Hepatocyte (in vitro differentiated cells): ENCODE measurements around the gene MRGPRX2. TPM values are rescaled to one million over a fixed set of nuclear protein-coding genes. Genes with fewer than 3 reads are reported as not detected.

Source experiments
- DNase-seq: peaks from one replicate; pipeline ENCODE4 v3.0.0-alpha.2; 2016; ENCODE audit warnings: low spot score
- H2AFZ ChIP-seq: fragments of 200-600 bp; sonication (generic); 2 replicates; pipeline ENCODE4 v1.6.0; 2016; ENCODE audit warnings: antibody characterized with exemption, mild to moderate bottlenecking
- H3K27ac ChIP-seq: fragments of 200-600 bp; sonication (generic); 2 replicates; pipeline ENCODE4 v1.5.1; 2016; ENCODE audit warnings: mild to moderate bottlenecking
- H3K27me3 ChIP-seq: fragments of 200-600 bp; sonication (generic); 2 replicates; pipeline ENCODE4 v1.6.1; 2016
- H3K36me3 ChIP-seq: fragments of 200-600 bp; sonication (generic); replicated peaks from 2 replicates; pipeline ENCODE4 v1.5.1; 2016; ENCODE audit warnings: low read depth; ENCODE audit not compliant: insufficient read depth
- H3K4me1 ChIP-seq: fragments of 200-600 bp; sonication (generic); 2 replicates; pipeline ENCODE4 v1.5.1; 2016; ENCODE audit warnings: mild to moderate bottlenecking, moderate library complexity; ENCODE audit not compliant: insufficient read depth
- H3K4me2 ChIP-seq: fragments of 200-600 bp; sonication (generic); 2 replicates; pipeline ENCODE4 v1.6.0; 2016
- H3K4me3 ChIP-seq: fragments of 200-600 bp; sonication (generic); 2 replicates; pipeline ENCODE4 v1.5.1; 2016; ENCODE audit warnings: mild to moderate bottlenecking
- H3K79me2 ChIP-seq: fragments of 200-600 bp; sonication (generic); 2 replicates; pipeline ENCODE4 v1.6.0; 2017; ENCODE audit warnings: mild to moderate bottlenecking
- H3K9me2 ChIP-seq: fragments of 200-600 bp; sonication (generic); replicated peaks from 2 replicates; pipeline ENCODE4 v1.6.0; 2017; ENCODE audit warnings: mild to moderate bottlenecking; ENCODE audit not compliant: insufficient read depth
- H3K9me3 ChIP-seq: fragments of 200-600 bp; sonication (generic); 2 replicates; pipeline ENCODE4 v1.5.1; 2016; ENCODE audit warnings: low read depth, mild to moderate bottlenecking
- H4K20me1 ChIP-seq: fragments of 200-600 bp; sonication (generic); 2 replicates; pipeline ENCODE4 v1.6.0; 2016; ENCODE audit warnings: mild to moderate bottlenecking; ENCODE audit not compliant: insufficient read depth, poor library complexity, severe bottlenecking
- CTCF ChIP-seq: fragments of 200-600 bp; sonication (generic); IDR thresholded peaks from 2 replicates; pipeline ENCODE4 v1.5.1; 2016; ENCODE audit warnings: antibody characterized with exemption, mild to moderate bottlenecking; ENCODE audit not compliant: poor library complexity
- EZH2 ChIP-seq: fragments of 200-600 bp; sonication (generic); IDR thresholded peaks from 2 replicates; pipeline ENCODE4 v1.6.1; 2016; ENCODE audit warnings: antibody characterized with exemption, mild to moderate bottlenecking, borderline replicate concordance
- EZH2phosphoT487 ChIP-seq: fragments of 200-600 bp; sonication (generic); IDR thresholded peaks from one replicate; pipeline ENCODE4 v1.6.1; 2018; ENCODE audit warnings: antibody characterized with exemption, mild to moderate bottlenecking, low read depth, moderate library complexity; ENCODE audit not compliant: unreplicated experiment, severe bottlenecking
- WGBS: methylation state at CpG from one replicate; pipeline ENCODE4 v1.1.6; 2016; ENCODE audit warnings: low lambda C conversion rate; ENCODE audit errors: missing lambda C conversion rate; 5-methylcytosine and 5-hydroxymethylcytosine counted together
- polyA plus RNA-seq: library from polyadenylated mRNA; unstranded; fragments of >200 nt; fragmentation: Nextera tagmentation; extraction: Ambion mirVana; gene quantifications from 2 replicates; pipeline ENCODE4 v1.2.1, GENCODE V29; 2016
- total RNA-seq: library from RNA; depleted of rRNA; stranded (reverse); fragments of >200 nt; gene quantifications from 2 replicates; pipeline ENCODE4 v1.2.3, GENCODE V29; 2014

MRGPRX2 gene
- total and polyA plus RNA-seq, 2 experiments from 2014 or later = not detected

GRCh38 chr11:19087658-19088057 is 27.1 kb upstream of the MRGPRX2 start:
- H2AFZ ChIP-seq = no peak overlapping the region
- H3K27ac ChIP-seq = no peak overlapping the region

GRCh38 chr11:19084661-19085315 is 24.3 kb upstream of the MRGPRX2 start:
- Histone ChIP-seq H3K9me3 (no peaks in the 10 kb centered on the region), H3K79me2 (no peaks in the 10 kb centered on the region), H3K4me1 (no peaks in the 10 kb centered on the region), H3K9me2 (no peaks in the 10 kb centered on the region), H2AFZ (no peak overlapping the region), H3K4me2 (no peak overlapping the region), H3K27ac (no peak overlapping the region), H3K27me3 (no peaks in the 10 kb centered on the region), H4K20me1 (no peaks in the 10 kb centered on the region), H3K4me3 (no peak overlapping the region), H3K36me3 (no peaks in the 10 kb centered on the region)
- WGBS = 79% methylated on average over 5 of the region's 5 CpGs
- DNase-seq = no peak
- TF ChIP-seq CTCF = no peak
- no peak for TF ChIP-seq EZH2
- no peak for TF ChIP-seq EZH2phosphoT487

More at GRCh38 chr11:19087658-19088057, 27.1 kb upstream of the MRGPRX2 start:
- Histone ChIP-seq H3K9me2 (no peaks in the 10 kb centered on the region), H3K27me3 (no peaks in the 10 kb centered on the region), H3K4me2 (no peak overlapping the region), H3K79me2 (no peaks in the 10 kb centered on the region), H4K20me1 (no peaks in the 10 kb centered on the region), H3K4me1 (no peaks in the 10 kb centered on the region), H3K9me3 (no peaks in the 10 kb centered on the region), H3K4me3 (no peak overlapping the region), H3K36me3 (no peaks in the 10 kb centered on the region)
- TF ChIP-seq EZH2 = no peak
- no peak for TF ChIP-seq EZH2phosphoT487
- no peak for TF ChIP-seq CTCF
- 93% methylated on average over 8 of the region's 8 CpGs for WGBS
- no peak for DNase-seq

- no peaks in the 10 kb centered on the region for H3K9me3 ChIP-seq
- DNase-seq = no peak
- no peak overlapping the region for H2AFZ ChIP-seq
- H3K27me3 ChIP-seq = no peaks in the 10 kb centered on the region
- H3K27ac ChIP-seq = no peak overlapping the region
- WGBS = 93% methylated on average over 1 of the region's 1 CpG
- H3K79me2 ChIP-seq = no peaks in the 10 kb centered on the region
- no peak overlapping the region for H3K4me3 ChIP-seq
- H3K36me3 ChIP-seq = no peaks in the 10 kb centered on the region
- H4K20me1 ChIP-seq = no peaks in the 10 kb centered on the region
- no peak overlapping the region for H3K4me2 ChIP-seq
- no peaks in the 10 kb centered on the region for H3K9me2 ChIP-seq
- no peak for TF ChIP-seq CTCF
- no peak for TF ChIP-seq EZH2phosphoT487
- TF ChIP-seq EZH2 = no peak
- H3K4me1 ChIP-seq = no peaks in the 10 kb centered on the region
Observed at GRCh38 chr11:19083166-19083565, 22.6 kb upstream of the MRGPRX2 start.
